22Rv1 (cell line): ENCODE data around the gene ARHGEF10L.

ENCODE experiments used
- ZFX ChIP-seq: fragments of 450-650 bp; IDR thresholded peaks from 2 replicates; pipeline ENCODE4 v1.6.1; 2017; ENCODE audit warnings: antibody characterized with exemption, borderline replicate concordance
- TF ChIP-seq, protein P1 (sequence below): fragments of 450-650 bp; IDR thresholded peaks from 2 replicates; pipeline ENCODE4 v1.5.1; 2017; ENCODE audit warnings: mild to moderate bottlenecking

GRCh38 chr1:17689011-17689410 is 149.5 kb downstream of the ARHGEF10L start:
- TF ChIP-seq, protein P1, sequence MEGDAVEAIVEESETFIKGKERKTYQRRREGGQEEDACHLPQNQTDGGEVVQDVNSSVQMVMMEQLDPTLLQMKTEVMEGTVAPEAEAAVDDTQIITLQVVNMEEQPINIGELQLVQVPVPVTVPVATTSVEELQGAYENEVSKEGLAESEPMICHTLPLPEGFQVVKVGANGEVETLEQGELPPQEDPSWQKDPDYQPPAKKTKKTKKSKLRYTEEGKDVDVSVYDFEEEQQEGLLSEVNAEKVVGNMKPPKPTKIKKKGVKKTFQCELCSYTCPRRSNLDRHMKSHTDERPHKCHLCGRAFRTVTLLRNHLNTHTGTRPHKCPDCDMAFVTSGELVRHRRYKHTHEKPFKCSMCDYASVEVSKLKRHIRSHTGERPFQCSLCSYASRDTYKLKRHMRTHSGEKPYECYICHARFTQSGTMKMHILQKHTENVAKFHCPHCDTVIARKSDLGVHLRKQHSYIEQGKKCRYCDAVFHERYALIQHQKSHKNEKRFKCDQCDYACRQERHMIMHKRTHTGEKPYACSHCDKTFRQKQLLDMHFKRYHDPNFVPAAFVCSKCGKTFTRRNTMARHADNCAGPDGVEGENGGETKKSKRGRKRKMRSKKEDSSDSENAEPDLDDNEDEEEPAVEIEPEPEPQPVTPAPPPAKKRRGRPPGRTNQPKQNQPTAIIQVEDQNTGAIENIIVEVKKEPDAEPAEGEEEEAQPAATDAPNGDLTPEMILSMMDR, result no peak
- TF ChIP-seq ZFX, result no peak
